RKO (cell line): ENCODE measurements around the gene SCTR.

Experiments
- DNase-seq: peaks from one replicate; pipeline ENCODE4 v3.0.0-alpha.2; 2016; ENCODE audit warnings: low spot score

SCTR gene

GRCh38 chr2:119523383-119523951 lies 816 bp downstream of the SCTR start:
- DNase-seq, result no peak

GRCh38 chr2:119522671-119523070 lies 1.6 kb downstream of the SCTR start:
- no peak for DNase-seq

- no peak for DNase-seq
These were observed 2.7 kb downstream of the SCTR start for GRCh38 chr2:119521433-119522050.

GRCh38 chr2:119520696-119521432 lies 3.4 kb downstream of the SCTR start:
- no peak for DNase-seq

- DNase-seq, result no peak
These were observed 5.2 kb downstream of the SCTR start for GRCh38 chr2:119519057-119519408.

- no peak for DNase-seq
These were observed 5.8 kb downstream of the SCTR start for GRCh38 chr2:119518401-119519056.

- peak; percentile 8 for DNase-seq
These were observed 6.8 kb downstream of the SCTR start for GRCh38 chr2:119517433-119517832.

GRCh38 chr2:119516121-119516520 lies 8.2 kb downstream of the SCTR start:
- DNase-seq, result no peak

- DNase-seq, result no peak
These were observed 10.5 kb downstream of the SCTR start for GRCh38 chr2:119513832-119514231.

GRCh38 chr2:119512946-119513345 lies 11.3 kb downstream of the SCTR start:
- no peak for DNase-seq

GRCh38 chr2:119511989-119512388 lies 12.3 kb downstream of the SCTR start:
- DNase-seq, result no peak

GRCh38 chr2:119508756-119509155 lies 15.5 kb downstream of the SCTR start:
- DNase-seq, result no peak

- DNase-seq, result no peak
These were observed 27.6 kb downstream of the SCTR start for GRCh38 chr2:119496682-119497081.

- DNase-seq, result no peak
These were observed 28.3 kb downstream of the SCTR start for GRCh38 chr2:119495948-119496347.

GRCh38 chr2:119494163-119494790 lies 30.0 kb downstream of the SCTR start:
- DNase-seq, result no peak

- peak; percentile 42 for DNase-seq
These were observed 32.3 kb downstream of the SCTR start for GRCh38 chr2:119491776-119492525.

GRCh38 chr2:119490653-119491195 lies 33.6 kb downstream of the SCTR start:
- DNase-seq, result no peak

GRCh38 chr2:119490106-119490505 lies 34.2 kb downstream of the SCTR start:
- DNase-seq, result no peak

GRCh38 chr2:119489232-119489952 lies 34.9 kb downstream of the SCTR start:
- DNase-seq, result no peak

- DNase-seq, result no peak
These were observed 35.8 kb downstream of the SCTR start for GRCh38 chr2:119488245-119489214.
